Epithelial cell of esophagus (primary cell): ENCODE data around the gene DOCK8.

ENCODE experiments used
- DNase-seq: peaks from one replicate; pipeline ENCODE4 v3.0.0; 2010; ENCODE audit warnings: low read depth
- H3K4me3 ChIP-seq: 2 replicates; pipeline ENCODE4 v1.5.1; 2011; ENCODE audit warnings: mild to moderate bottlenecking, low read length, control low read depth
- TF ChIP-seq, protein P1 (sequence below): IDR thresholded peaks from 2 replicates; pipeline ENCODE4 v1.5.1; 2011; ENCODE audit warnings: low read depth, mild to moderate bottlenecking, low read length, control low read depth, inconsistent platforms; ENCODE audit not compliant: insufficient read depth; ENCODE audit errors: missing control alignments

DOCK8 gene

DNA sequence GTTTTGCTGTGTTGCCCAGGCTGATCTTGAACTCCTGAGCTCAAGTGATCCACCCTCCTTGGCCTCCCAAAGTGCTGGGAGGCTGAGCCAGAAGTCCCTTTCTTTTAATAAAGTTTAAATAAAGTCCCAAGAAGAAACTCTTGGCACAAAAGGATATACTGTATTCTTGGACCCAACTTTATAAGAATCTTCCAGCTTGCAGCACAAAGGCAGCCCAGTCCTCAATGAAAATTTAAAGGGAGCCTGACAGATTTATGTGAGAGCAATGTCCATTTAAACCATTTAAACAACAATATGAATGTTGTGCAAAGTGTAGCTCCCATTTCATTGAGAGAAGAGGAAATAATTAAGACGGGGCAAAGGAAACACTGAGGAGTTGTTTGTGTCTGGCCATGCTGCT, 217.0 kb downstream of the DOCK8 start:
- TF ChIP-seq, protein P1, sequence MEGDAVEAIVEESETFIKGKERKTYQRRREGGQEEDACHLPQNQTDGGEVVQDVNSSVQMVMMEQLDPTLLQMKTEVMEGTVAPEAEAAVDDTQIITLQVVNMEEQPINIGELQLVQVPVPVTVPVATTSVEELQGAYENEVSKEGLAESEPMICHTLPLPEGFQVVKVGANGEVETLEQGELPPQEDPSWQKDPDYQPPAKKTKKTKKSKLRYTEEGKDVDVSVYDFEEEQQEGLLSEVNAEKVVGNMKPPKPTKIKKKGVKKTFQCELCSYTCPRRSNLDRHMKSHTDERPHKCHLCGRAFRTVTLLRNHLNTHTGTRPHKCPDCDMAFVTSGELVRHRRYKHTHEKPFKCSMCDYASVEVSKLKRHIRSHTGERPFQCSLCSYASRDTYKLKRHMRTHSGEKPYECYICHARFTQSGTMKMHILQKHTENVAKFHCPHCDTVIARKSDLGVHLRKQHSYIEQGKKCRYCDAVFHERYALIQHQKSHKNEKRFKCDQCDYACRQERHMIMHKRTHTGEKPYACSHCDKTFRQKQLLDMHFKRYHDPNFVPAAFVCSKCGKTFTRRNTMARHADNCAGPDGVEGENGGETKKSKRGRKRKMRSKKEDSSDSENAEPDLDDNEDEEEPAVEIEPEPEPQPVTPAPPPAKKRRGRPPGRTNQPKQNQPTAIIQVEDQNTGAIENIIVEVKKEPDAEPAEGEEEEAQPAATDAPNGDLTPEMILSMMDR: no peak
- H3K4me3 ChIP-seq: no peak overlapping the region
- DNase-seq: no peak

DNA sequence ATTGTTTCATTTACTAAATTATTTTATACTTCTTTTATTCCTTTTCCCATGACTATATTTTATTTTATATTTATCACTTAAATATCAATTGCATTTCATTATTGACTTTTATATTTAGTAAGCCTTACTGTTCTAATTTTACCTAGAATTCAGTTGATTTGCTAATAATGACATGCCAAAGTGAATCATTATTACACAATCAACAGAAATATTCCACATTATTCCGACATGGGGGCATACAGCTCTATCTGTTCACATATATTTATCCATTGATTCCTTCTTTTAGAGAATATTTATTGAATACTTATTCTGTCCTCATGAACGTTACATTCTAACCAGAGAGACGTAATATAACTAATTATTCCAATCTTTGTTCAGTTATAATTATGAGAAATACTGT, 221.8 kb downstream of the DOCK8 start:
- TF ChIP-seq, protein P1: no peak
- no peak overlapping the region for H3K4me3 ChIP-seq
- DNase-seq: no peak

- TF ChIP-seq, protein P1: no peak
- no peak for DNase-seq
- no peak overlapping the region for H3K4me3 ChIP-seq
These were observed 222.4 kb downstream of the DOCK8 start for GRCh38 chr9:437066-437465.

DNA sequence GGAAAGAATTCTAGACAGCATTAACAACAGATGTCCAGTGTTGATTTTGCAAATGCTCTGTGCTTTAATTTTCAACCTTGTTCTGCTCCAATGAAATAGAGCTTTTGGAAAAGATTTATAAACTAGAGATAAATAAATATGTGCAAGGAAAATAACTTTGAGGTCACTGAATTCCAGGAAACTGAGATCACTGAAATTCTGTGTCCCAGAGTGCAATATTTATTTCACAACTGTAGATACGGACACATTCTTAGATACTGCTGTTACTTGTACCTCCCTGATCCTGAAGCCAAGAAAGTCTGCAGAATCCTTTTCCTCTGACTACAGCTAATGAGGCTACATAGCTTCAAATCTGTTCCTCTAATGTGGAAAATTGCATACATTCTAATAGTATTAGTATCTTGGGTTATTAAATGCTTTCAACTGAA, 222.9 kb downstream of the DOCK8 start:
- TF ChIP-seq, protein P1: no peak
- no peak overlapping the region for H3K4me3 ChIP-seq
- peak; percentile 66 for DNase-seq

DNA sequence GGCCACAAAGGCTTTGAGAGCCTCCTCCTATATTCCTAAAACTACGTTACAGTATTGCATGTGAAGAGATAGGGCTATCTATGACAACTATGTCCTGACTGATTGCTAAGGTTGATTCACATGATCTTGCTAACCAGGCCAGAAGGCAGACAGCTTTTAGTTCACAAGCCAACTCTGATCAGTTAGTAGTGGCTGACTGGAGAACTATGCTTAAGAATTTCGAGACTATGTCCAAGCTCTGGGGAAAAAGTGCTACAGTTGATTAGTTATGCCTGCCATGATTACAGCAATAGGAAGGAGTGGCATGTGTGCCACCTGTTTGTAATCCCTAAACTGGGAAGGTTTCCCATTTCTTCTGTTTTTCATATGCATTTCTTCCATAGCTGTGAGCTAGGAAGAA, 223.4 kb downstream of the DOCK8 start:
- H3K4me3 ChIP-seq: no peak overlapping the region
- peak; percentile 16 for DNase-seq
- TF ChIP-seq, protein P1: no peak

DNA sequence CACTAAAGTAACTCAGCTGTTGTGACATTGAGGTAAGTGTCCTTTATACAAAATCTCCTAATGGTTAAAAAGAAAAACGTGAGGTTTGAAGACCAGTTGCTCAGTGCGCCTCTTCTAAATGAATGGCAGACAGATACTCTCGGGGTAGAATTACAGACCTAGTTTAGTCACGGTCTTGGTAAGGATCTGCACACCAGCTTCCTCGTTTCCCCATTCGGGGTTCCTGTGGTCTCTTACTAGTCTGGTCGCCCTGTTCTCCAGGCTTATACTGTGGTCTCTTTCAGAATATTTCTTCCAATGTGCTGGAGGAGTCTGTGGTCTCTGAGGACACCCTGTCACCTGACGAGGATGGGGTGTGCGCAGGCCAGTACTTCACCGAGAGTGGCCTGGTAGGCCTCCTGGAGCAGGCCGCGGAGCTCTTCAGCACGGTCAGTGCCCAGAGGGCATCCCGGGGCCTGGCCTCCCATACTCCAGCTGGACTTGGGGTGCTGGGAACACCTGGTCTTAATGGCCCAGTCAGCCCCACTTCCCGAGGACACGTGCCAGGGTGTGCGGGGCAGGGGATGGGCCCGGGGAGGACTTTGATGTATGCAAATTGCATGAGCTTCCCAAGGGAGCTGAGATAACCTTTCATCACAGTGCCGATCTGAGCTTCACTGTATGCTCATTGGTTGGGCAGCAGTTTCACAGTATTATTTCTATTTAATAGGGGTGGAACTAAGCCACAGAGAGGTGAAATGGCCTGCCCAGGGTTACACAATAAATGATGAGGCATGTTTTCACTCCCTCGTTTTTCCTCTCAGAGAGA, 224.5 kb downstream of the DOCK8 start:
- peak; percentile 76 for DNase-seq
- TF ChIP-seq, protein P1: no peak
- no peak overlapping the region for H3K4me3 ChIP-seq

- TF ChIP-seq, protein P1: no peak
- H3K4me3 ChIP-seq: no peak overlapping the region
- DNase-seq: no peak
These were observed 226.5 kb downstream of the DOCK8 start for GRCh38 chr9:441126-441525.
